NCI-H82 treated with DMSO at 0.1 percent for 48 hours (cell line): ENCODE results near the gene TMEM69.
"Not testable (repeated sequence)": the region's sequence is repeated elsewhere in the genome, so short reads cannot be mapped to it uniquely, and the experiment has no call there.

Source experiments
- DNase-seq: peaks from one replicate; lab custom pipeline; 2025; ENCODE audit not compliant: unreplicated experiment; lab: John Stamatoyannopoulos, UW

The TMEM69 gene

DNA sequence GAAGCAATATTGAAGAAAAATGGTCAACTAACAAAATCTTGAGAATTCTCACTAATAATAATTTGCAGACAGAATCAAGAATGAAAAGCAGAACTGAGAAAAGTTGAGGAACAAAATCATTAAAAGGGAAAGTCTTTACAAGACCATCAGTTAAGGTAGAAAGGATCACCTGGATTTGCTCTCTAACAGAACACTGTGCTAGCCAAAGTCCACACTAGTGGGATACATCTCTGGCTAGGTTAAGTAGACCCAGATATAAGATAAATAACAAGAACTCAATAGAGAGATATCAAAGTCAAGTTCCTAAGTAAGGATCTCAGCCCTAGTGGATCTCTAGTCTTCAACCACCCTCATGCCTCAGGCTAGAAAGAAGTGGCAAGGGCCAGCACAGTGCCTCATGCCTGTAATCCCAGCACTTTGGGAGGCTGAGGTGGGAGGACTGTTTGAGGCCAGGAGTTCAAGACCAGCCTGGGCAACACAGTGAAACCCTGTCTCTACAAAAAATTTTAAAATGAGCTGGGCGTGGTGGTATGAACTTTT lies 42.9 kb downstream of the TMEM69 start:
- no peak for DNase-seq

DNA sequence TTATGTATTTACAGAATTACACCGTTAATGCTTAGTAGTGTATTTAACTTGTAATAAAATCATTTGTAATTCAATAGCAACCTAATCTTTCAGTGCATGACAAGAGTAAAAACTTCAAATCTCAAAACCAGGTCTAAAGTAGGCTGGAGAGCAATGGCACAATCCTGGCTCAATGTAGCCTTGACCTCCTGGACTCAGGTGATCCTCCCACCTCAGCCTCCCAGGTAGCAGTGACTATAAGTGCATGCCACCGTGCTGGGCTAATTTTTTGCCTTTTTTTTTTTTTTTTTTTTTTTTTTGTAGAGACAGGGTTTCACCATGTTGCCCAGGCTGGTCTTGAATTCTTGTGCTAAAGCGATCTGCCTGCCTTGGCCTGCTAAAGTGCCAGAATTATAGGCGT lies 51.2 kb downstream of the TMEM69 start:
- no peak for DNase-seq

DNA sequence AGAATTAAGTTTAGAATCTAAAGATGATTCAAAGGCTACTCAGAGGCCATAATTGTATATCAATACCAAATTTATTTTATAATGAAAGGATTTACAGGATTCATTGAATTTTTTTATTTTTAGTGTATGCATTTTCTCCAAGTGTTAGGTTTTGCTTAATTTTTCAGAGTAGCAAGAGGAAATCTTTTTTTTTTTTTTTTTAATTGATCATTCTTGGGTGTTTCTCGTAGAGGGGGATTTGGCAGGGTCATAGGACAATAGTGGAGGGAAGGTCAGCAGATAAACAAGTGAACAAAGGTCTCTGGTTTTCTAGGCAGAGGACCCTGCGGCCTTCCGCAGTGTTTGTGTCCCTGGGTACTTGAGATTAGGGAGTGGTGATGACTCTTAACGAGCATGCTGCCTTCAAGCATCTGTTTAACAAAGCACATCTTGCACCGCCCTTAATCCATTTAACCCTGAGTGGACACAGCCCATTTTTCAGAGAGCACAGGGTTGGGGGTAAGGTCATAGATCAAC lies 51.7 kb downstream of the TMEM69 start:
- DNase-seq: not testable (repeated sequence)
